ENCODE data around the gene PRKCE.
"Not testable (repeated sequence)": the region's sequence is repeated elsewhere in the genome, so short reads cannot be mapped to it uniquely, and the experiment has no call there.

PRKCE gene

DNA sequence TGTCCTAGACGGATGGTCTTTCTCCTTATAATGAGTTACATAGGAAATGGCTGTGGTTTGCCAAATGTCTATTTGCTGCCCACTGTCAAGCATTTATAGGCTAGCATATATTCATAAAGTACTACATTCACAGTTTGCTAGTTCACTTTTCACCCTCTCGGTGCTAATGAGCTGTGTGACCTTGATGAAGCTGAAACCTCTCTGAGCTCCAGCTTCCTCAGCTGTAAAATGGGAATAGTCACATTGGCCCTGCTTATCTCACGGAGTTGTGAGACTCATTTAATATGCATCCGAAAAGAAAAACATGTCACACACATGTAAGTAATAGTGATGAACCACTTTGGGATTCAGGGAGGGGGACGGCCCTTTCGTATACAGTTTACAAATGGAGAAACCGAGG lies 17.0 kb downstream of the PRKCE start:
- DNase-seq (ENCODE audit: low read depth, low spot score): no peak

DNA sequence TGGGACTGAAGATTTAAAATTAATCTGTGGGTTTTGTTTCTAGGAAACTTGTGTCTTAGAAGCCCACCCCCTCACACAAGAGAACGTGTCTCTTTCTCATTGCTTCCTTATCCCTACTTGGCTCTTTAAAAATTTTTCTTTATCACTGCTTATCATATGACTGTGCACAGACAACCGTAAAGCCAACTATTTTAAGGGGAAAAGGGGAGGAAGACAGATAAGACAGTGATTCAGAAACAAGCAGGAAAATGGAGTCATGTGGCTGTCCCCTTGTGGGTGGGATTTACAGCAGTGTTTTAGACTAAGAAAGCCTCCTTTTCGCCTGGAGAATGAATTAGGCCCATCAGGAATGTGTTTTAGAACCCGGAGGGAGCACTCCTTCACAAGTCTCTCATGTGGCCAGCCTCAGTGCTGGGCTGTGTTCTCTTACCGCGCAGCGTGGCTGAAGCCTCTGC lies 17.6 kb downstream of the PRKCE start:
- DNase-seq (ENCODE audit: low read depth, low spot score): no peak

DNA sequence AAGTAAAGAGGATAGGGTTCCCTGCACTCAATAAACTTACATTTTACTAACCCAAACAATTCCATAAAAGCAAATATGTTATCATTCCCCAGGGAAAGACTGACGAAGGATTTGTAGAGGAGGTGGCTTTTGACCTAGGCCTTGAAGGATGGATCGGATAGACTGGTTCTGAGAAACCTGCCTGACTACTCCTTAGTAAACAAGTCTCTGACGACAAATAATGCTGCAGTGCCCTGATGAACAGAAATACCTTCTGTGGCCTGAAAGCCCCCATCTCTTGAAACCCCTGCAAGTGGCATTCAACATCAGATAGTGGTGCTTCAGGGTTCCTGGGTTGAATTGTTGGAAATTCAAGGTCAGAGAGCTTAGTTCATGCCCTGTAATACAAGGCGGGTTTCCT lies 19.2 kb downstream of the PRKCE start:
- DNase-seq (ENCODE audit: low read depth, low spot score): no peak

DNA sequence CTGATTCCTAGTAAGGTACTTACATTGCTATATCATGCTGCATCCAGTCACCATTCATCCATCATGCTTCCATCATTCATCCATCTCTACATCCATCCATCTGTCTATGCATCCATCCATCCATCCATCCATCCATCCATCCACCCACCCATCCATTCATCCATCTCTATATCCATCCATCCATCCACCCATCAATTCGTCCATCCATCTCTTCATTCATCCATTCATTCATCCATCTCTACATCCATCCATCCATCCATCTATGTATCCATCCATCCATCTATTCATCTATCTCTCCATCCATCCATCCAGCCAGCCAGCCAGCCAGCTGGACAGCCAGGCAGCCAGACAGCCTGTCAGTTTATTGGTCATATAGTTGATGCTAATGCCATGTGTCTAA lies 20.7 kb downstream of the PRKCE start:
- no peak for DNase-seq (ENCODE audit: low read depth, low spot score)

DNA sequence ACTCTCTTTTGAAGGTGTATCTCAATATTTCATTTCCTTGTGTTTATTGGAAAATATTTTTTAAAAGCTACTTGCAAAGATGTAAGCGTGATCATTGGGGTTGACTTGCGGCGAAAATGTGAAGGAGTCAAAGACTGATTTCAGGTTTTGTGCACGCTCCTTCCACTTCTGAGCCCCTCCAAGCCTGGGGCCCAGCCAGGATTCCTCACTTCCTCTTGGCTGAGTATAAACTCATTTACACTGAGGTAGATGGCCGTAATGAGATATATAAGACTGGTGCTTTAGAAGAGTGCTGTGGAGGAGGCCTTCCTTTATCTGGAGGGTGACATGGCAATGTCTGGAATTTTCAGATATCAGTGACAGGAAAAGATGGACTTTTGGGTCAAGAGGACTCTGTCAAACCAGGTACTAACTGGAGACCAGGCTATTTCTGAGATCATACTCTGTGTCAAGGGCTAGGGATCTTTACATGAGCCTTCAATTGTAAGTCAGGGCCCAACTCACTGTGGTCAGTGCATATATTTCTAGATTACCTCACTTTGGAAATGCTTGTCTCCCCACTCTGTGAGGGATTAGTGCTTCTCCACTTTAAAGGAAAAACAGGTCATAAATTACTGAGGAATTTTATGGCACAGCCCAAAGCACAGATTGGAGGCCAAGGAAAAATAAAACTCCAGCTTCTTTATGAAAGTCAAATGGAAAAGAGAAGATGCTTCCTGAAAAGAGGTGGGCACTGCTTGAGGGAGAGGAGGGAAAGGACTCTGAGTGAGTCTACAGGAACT lies 22.8 kb downstream of the PRKCE start:
- DNase-seq (ENCODE audit: low read depth, low spot score): no peak

DNA sequence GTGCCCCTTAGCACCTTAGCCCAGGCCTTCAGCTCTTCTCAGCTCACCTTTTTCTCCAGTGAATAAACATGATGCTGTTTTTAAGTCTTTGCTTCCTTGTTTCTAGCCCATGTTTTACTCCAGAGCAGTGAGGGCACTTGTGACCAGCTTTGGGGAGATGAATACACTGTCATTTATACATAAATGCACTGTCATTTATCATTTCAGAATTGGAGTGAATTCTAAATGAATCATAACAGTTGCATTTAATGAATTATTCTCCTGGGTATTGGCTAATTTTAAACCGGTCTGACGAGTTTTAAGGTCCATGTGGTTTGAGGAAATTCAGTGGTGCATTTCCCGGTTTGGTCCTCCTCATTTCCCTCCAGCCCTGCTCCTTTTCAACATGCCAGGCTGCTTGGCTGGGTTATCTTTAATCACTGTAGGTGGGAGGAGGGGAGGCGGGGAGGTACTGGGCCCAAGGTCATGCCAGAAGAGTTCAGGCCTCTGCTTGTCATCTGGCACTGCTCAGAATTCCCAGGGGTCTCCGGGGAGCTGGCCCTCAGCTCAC lies 23.9 kb downstream of the PRKCE start:
- no peak for DNase-seq (ENCODE audit: low read depth, low spot score)

DNA sequence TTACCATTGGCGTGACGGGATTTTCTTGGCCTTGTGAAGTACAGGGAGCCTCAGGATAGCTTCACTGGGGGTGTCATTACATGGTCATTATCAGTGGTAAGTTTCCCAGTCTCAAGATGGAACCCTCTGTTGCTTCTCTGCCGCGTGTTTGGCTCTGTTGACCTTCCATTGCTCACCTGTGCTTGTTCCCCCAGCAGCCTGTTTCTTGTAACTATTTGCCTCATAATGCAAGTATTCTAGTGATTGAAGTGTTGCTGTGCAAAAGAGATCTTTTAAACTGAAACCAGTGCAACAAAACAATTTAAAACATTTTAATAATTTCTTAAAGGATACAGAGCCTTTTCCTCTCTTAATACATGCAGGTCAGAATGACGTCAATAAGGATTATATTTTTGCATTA lies 24.6 kb downstream of the PRKCE start:
- DNase-seq (ENCODE audit: low read depth, low spot score): no peak

DNA sequence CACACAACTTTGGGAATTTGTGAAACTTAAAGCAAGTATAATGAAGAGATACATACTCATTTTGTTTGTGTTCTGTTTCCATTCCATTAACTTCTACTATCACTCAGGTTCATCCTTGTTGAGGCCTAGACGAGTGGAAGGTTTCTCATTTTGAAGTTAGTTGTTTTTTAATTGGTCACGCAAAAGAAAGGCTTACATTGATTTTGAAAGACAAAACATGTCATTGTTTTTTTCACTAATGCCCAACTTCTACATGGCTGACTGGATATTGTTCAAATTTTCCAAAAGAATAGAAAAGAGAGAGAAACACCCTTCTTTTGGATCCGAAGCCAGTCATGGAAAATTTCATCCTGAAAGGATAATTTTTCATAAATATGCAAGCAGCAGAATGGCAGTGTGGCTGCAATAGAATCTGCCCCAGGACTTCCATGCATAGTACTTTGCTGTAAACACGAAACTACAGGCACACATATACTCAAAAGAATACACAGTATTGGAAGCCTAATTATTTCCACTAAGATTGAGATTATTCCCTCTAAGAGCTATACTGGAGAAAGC lies 27.4 kb downstream of the PRKCE start:
- no peak for DNase-seq (ENCODE audit: low read depth, low spot score)

DNA sequence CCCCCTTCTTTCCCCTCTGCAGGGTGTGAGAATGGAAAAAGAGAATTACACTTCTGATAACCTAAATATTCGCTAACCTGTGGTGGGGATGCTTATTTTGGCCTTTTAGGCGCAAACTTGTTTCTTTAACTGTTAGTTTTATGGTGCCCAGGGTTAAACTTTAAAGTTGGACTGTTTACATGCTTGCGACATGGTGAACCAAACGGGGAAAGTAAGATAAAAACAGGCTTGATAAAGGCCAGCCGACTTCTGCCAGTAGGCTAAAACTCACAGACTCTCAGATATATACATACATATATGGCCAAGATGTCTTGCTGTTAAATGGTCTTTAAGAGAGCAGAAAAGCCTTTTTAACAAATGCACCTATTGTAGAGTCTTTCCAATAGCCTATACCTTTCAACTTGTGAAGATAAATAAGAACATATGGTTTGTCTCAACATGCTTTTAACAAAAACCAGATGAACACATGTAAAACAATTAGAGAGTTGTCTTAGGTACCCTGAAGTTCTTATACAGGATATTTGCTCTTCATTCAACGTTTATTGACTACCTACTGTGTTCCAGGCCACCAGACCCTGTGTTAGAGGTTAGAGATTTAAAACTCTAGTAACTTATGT lies 29.0 kb downstream of the PRKCE start:
- no peak for DNase-seq (ENCODE audit: low read depth, low spot score)

DNA sequence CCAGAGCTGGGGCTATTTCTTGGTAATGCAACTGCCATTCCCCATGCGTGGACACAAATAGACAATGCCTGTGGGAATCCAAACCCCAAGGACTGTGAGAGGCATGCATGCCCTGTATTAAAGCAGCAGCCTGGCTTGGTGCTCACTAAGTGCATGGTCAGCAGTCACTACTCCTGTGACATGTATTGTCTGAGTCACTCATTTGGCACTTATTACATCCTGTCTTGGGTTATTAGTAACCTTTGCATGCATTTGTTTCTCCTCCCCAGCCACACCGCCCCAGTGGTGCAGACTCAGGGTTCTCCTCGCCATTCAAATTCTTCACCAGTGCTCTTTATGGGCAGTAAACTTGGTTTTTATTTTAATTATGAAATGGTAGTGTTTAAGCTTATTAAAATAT lies 30.2 kb downstream of the PRKCE start:
- no peak for DNase-seq (ENCODE audit: low read depth, low spot score)

DNA sequence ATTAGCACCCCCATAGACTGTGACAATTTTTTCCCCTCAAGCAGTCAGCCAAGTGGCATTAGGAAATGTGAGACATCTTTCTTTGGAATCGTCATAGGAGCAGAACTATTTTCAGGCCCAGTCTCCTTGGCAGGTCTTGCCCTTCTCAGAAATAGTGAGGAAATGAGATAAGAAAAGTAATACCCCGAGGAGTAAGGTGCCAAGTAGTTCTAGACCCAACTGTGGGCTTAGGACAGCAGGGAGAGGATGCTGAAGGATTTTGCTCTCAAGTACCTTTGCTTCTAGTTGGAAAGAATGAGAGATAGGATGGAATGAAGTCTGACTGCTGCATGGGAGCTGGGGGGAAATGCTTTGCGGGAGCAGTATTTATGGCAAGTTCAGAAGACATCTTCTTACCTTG lies 31.8 kb downstream of the PRKCE start:
- DNase-seq (ENCODE audit: low read depth, low spot score): no peak

DNA sequence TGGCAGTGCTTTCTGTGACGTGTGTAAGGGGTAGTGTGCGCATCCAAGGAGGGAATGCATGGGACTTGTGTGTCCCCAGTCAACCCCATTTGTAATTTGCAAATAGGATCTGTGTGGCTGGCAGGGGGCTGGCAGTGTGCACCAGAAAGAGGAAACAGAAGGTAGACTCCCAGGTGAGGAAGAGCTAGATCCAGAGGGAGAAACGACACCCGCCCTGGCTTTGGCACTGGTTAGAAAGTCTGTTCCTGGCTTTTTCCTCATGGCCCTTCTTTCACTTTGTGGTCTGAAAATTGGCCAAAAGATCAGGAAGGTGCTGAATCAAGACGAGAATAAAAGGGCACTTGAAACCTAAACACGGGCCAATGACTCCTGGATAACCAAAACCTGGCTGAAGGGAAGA lies 33.3 kb downstream of the PRKCE start:
- DNase-seq (ENCODE audit: low read depth, low spot score): no peak

DNA sequence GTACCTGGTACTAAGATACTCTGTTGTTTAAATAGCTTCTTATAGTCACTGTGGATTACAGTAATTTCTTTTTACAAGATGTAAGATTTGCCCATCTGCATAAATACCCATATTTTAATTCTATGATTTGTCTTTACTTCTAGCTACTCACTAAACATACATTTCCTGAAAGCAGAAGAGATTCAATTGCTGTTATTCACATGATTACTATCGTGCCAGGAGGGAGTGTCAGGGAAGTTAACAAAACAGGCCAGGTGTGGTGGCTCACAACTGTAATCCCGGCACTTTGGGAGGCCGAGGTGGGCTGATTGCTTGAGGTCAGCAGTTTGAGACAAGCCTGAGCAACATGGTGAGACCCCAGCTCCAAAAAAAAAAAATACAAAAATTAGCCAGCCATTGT lies 33.8 kb downstream of the PRKCE start:
- no peak for DNase-seq (ENCODE audit: low read depth, low spot score)

DNA sequence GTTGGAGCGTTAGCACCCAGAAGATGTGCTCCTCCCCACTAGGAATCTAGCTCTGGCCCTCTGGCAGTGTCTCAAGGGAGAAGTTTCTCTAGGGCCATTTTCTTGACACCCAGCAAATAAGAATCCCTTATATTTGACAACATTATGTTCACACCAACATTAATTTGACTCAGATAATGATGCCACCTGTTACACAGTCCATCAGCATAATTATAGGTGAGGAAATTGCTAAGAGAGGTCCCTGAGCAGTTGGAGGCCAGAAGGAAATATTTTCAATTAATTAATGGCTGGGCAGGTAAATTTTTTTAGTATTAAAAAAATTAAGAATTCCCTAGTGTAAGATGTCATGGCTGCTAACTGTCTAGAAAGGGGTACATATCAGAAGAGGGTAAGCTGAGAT lies 36.5 kb downstream of the PRKCE start:
- DNase-seq (ENCODE audit: low read depth, low spot score): no peak

DNA sequence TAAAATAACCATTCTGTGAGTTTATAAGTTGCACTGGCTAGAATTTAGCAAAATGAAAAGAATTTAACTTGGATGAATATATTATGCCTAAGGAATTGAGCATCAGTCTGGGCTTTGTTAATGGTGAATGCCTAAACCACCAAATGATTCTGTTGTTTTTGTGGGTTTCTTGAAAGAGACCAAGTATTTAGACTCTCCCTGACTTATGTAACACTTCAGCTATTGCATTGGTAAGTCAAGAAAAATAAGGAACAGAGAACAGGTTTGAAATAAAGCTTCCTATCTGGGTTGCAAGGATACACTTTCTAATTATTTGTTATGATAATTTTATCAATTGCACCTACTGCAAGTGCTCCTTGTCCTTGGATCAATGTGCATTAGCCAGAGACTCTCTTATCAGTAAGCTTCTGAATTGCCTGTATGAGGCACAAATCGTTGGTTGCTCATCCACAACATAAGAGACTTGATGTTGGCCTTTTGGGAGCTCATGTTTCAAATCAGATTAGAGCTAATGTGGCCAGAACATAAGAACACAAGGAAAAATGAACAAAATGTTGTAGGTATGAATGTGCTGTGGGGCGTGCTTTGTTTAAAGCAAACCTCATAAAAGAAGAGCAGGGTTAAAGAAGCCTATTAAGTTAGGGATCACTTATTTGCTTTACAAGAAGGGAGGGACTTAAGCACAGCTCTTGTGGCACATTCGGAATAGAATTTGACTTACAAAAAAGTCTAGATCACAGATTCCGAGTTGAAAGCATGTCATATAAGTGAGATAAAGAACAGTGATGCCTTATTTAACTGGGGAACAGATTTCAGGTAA lies 37.2 kb downstream of the PRKCE start:
- DNase-seq (ENCODE audit: low read depth, low spot score): no peak

DNA sequence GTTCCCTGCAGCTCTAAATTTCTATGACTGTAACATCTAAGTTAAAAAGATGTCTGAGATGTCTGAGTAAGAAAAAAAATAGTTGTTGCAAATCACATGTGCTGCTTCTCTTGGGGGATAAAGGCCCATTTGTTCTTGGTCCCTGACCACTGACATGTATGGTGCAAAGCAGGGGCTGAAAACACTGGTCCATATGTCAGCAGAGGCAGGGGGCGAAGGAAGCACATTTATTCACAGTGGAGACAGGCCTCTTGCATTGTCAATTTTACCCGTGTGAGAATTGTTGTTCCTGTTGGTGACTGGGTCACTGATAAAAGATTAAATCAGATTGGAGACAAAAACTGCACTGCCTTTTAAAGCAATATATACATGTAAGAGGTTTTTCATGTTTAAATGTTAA lies 38.8 kb downstream of the PRKCE start:
- no peak for DNase-seq (ENCODE audit: low read depth, low spot score)

DNA sequence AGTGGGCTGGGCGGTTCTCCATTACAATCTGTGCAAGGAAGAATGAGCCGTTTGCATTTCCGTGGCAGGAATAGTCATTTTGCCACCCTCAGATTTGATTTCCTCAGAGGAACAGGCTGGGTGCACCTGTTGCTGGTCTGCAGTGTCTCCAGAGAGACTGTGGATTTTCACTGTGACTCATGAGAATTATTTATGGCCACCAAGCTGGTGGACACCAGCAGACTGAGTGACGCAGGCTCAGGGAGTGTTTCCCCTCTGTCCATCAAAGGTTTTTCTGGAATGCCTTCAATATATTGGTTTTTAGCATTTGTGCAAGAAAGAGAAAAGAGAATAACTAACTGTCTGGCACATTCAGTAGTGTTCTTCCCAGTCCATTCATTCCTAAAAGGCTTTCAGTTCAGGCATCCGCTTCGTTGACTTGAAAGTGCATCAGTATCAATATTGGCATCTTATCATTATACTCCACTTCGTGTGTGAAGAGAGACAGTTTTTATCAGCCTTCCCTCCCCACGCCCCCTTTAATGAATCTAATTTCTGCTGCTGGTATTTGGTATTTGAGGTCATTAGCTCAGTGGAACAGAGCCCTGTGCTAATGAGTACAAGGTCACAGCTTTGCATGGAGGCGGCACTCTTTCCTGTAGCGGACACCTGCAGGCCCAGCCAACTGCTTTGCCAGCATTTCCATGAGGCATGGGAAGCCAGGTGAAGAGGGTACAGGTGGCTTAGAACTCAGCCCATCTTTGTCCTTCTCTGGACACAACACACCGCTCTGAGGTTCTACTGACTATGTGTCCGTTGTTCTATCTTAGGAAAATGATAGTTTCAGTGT lies 39.9 kb downstream of the PRKCE start:
- DNase-seq (ENCODE audit: low read depth, low spot score): no peak

DNA sequence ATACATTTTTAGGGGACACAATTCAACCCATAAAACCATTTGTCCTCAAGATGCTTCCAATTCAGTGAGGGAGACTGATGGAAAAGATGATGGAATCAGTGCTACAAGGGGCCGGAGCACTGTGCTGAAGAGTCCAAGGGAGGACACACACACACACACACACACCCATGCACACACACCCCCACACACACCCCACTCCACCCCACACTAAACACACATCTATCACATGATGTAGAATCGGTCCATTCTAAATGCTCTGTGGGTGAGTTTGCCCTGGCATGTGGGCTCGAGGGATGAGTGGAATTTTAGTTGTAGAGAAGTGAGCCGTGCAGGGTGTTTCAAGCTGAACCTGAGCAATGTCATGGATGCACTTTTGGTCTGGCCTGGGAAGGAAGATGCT lies 41.1 kb downstream of the PRKCE start:
- DNase-seq (ENCODE audit: low read depth, low spot score): no peak

DNA sequence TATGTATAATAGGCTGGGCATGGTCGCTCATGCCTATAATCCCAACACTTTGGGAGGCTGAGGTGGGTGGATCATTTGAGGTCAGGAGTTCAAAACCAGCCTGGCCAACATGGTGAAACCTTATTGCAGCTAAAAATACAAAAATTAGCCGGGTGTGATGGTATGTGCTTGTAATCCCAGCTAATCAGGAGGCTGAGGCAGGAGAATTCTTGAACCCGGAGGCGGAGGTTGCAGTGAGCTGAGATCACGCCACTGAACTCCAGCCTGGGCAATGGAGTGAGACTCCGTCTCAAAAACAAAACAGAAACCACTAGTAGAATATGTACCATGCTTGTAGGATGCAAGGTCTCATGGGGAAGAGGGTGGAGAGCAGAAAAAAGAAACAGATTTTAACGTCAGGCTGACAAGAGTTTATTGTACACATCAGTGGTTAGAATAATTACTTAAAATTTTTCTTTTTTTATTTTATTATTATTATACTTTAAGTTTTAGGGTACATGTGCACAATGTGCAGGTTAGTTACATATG lies 44.1 kb downstream of the PRKCE start:
- DNase-seq (ENCODE audit: low read depth, low spot score): not testable (repeated sequence)

DNA sequence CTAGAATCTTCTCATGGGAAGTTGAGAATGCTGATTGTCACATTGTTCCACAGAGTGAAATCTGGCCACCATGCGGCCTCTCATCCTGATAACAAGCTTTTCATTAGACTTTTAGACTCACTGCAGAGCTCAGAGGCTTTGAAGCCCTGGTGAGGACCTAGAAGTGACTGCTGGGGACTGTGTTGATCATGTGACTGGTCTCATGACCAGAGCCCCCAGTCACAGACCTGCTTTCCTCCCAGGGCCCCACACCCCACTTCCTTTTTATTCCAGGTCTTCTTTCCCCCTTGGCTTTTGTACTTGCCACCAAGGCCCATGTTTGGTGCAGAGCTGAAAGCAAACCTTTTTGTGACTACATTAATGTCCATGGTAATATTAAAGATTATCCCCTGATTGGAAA lies 45.2 kb downstream of the PRKCE start:
- DNase-seq (ENCODE audit: low read depth, low spot score): no peak

DNA sequence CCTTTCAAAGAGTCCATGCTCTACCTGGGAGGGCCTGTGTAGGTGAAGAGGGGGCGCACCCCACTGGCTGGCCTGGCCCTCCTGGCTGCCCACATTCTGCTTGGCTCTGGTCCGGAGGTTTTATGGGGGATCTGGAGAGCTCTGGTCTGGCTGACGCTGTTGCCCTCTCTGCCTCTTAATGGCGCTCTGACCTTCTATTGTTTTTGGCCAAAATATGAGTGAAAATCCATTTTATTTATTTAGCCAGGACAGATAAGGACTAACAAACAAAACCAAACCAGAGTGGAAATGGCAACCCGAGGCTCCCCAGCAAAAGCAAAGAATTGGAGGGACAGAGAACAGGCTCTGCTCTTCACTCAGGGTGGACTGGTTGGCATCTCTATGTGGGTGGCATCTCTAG lies 45.7 kb downstream of the PRKCE start:
- no peak for DNase-seq (ENCODE audit: low read depth, low spot score)

All from activated CD4-positive, CD25-positive, alpha-beta regulatory T cell treated with anti-CD3 and anti-CD28 coated beads, Interleukin-2, amount 50 U/mL, for 16 hours (primary cell).